ENCODE measurements around the gene TOPBP1.

The TOPBP1 gene

DNA sequence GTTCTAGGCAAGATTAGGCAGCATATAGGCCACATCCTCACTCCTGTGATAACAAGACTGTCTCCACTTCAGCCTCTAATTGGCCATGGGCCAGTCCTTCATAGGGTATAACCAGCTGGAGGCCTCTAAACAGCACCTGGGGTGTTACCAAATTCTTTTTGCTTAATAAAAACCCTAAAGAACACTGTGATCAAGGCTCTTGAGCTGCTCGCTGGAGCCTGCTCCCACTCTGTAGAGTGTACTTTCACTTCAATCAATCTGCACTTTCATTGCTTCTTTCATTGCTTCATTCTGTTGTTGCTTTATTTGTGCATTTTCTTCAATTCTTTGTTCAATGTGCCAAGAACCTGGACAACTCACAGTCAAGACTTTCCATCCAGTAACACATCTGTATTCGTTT is 36.2 kb upstream of the TOPBP1 start:
- no peaks in the 10 kb centered on the region for H3K36me3 ChIP-seq (ENCODE audit: control insufficient read depth, insufficient read depth, low read length)
- no peak overlapping the region for H3K4me2 ChIP-seq (ENCODE audit: low read length)
- TF ChIP-seq, protein P1, sequence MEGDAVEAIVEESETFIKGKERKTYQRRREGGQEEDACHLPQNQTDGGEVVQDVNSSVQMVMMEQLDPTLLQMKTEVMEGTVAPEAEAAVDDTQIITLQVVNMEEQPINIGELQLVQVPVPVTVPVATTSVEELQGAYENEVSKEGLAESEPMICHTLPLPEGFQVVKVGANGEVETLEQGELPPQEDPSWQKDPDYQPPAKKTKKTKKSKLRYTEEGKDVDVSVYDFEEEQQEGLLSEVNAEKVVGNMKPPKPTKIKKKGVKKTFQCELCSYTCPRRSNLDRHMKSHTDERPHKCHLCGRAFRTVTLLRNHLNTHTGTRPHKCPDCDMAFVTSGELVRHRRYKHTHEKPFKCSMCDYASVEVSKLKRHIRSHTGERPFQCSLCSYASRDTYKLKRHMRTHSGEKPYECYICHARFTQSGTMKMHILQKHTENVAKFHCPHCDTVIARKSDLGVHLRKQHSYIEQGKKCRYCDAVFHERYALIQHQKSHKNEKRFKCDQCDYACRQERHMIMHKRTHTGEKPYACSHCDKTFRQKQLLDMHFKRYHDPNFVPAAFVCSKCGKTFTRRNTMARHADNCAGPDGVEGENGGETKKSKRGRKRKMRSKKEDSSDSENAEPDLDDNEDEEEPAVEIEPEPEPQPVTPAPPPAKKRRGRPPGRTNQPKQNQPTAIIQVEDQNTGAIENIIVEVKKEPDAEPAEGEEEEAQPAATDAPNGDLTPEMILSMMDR (IDR thresholded peaks at IDR 0.05) = no peak
- H3K9ac ChIP-seq = no peak overlapping the region
- H3K27me3 ChIP-seq (ENCODE audit: control insufficient read depth, insufficient read depth, low read length) = no peaks in the 10 kb centered on the region
- H2AFZ ChIP-seq = no peak overlapping the region
- no peak overlapping the region for H3K27ac ChIP-seq
- H3K9me3 ChIP-seq (ENCODE audit: control insufficient read depth, low read length) = no peaks in the 10 kb centered on the region
- H3K4me1 ChIP-seq = no peaks in the 10 kb centered on the region
- no peak overlapping the region for H3K4me3 ChIP-seq (ENCODE audit: low read depth, low read length)
- no peaks in the 10 kb centered on the region for H3K79me2 ChIP-seq

DNA sequence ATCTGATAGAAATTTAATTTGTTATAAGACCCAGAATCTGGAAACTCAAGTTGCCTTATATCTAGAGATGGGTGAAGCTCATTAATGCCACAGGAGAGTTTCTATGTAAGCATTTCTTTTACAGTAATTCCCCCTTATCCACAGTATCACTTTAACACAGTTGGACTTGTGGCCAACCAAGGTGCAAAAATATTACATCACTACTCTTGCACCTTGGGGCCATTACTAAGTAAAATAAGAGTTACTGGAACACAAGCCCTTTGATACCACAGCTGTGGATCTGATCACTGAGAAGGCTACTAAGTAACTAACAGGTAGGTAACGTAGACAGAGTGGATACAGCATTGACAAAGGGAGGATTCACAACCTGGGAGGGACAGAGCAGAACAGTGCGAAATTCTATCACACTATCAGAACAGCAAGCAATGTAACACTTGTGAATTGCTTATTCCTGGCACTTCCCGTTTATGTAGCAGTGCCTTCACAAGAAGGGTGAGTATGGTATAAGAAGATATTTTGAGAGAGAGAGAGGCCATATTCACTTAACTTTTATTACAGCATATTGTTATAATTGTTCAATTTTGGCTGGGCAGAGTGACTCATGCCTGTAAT is 33.9 kb upstream of the TOPBP1 start:
- no peaks in the 10 kb centered on the region for H3K27me3 ChIP-seq (ENCODE audit: control insufficient read depth, insufficient read depth, low read length)
- H3K4me2 ChIP-seq (ENCODE audit: low read length) = no peak overlapping the region
- no peak overlapping the region for H2AFZ ChIP-seq
- no peaks in the 10 kb centered on the region for H3K79me2 ChIP-seq
- no peaks in the 10 kb centered on the region for H3K9me3 ChIP-seq (ENCODE audit: control insufficient read depth, low read length)
- no peaks in the 10 kb centered on the region for H3K4me1 ChIP-seq
- no peak overlapping the region for H3K9ac ChIP-seq
- no peaks in the 10 kb centered on the region for H3K36me3 ChIP-seq (ENCODE audit: control insufficient read depth, insufficient read depth, low read length)
- H3K4me3 ChIP-seq (ENCODE audit: low read depth, low read length) = no peak overlapping the region
- TF ChIP-seq, protein P1 (IDR thresholded peaks at IDR 0.05) = no peak
- no peak overlapping the region for H3K27ac ChIP-seq

- Histone ChIP-seq H3K27ac (no peak overlapping the region), H3K4me2 (ENCODE audit: low read length) (no peak overlapping the region), H3K9me3 (ENCODE audit: control insufficient read depth, low read length) (no peaks in the 10 kb centered on the region), H3K27me3 (ENCODE audit: control insufficient read depth, insufficient read depth, low read length) (no peaks in the 10 kb centered on the region), H3K4me1 (no peaks in the 10 kb centered on the region), H3K9ac (no peak overlapping the region), H3K36me3 (ENCODE audit: control insufficient read depth, insufficient read depth, low read length) (no peaks in the 10 kb centered on the region), H3K4me3 (ENCODE audit: low read depth, low read length) (no peak overlapping the region), H3K79me2 (no peaks in the 10 kb centered on the region), H2AFZ (no peak overlapping the region)
- TF ChIP-seq, protein P1 (IDR thresholded peaks at IDR 0.05) = no peak
These were observed 32.8 kb upstream of the TOPBP1 start for GRCh38 chr3:133694288-133695268.

DNA sequence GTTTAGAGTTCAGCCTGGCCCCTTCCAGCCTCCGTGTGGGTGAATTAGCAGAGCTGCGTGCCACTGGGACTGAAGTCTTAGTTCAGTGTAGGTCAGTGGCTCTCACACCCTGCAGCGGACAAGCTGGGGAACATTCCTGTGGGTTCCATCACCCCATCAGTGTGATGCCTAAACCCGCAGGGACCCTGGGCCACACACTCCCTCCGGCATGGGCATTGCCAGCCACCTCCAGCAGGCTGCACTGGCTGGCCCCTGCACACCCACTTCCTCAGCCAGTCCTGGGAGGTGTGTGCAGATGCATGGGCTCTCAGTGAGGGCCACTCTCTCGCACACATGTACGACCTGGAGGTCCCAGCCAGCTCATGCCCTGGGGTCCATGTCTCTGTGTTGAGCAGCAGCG is 32.1 kb upstream of the TOPBP1 start:
- Histone ChIP-seq H3K4me3 (ENCODE audit: low read depth, low read length) (no peak overlapping the region), H2AFZ (no peak overlapping the region), H3K9me3 (ENCODE audit: control insufficient read depth, low read length) (no peaks in the 10 kb centered on the region), H3K36me3 (ENCODE audit: control insufficient read depth, insufficient read depth, low read length) (no peaks in the 10 kb centered on the region), H3K27ac (no peak overlapping the region), H3K4me2 (ENCODE audit: low read length) (no peak overlapping the region), H3K27me3 (ENCODE audit: control insufficient read depth, insufficient read depth, low read length) (no peaks in the 10 kb centered on the region), H3K79me2 (no peaks in the 10 kb centered on the region), H3K4me1 (no peaks in the 10 kb centered on the region), H3K9ac (no peak overlapping the region)
- TF ChIP-seq, protein P1 (IDR thresholded peaks at IDR 0.05) = no peak
